Caco-2 (cell line): Measurements from ENCODE around the gene RBBP6. TPM values are rescaled to one million over a fixed set of nuclear protein-coding genes. Genes with fewer than 3 reads are reported as not detected.
"Not testable (repeated sequence)": the region's sequence is repeated elsewhere in the genome, so short reads cannot be mapped to it uniquely, and the experiment has no call there.

Experiments used
- BruUV-seq: library from RNA; stranded (reverse); fragments of 400-500 nt; replicated peaks from 2 replicates; lab custom pipeline; 2021; lab: Mats Ljungman, UMichigan
- CTCF ChIA-PET: fragments of 300-600 bp; sonication (Branson Sonifier 250); formaldehyde crosslinking; loops from one replicate; lab custom pipeline; 2022; ENCODE audit warnings: antibody characterized with exemption; lab: Charles Lee
- POLR2A ChIA-PET: fragments of 300-600 bp; sonication (Branson Sonifier 250); formaldehyde crosslinking; loops from one replicate; lab custom pipeline; 2022; ENCODE audit warnings: antibody characterized with exemption; lab: Charles Lee
- DNase-seq, 2 experiments: peaks; one replicate each; pipeline versions ENCODE4 v3.0.0 to v3.0.0-alpha.2; 2020 to 2022
- H3K27me3 ChIP-seq: replicated peaks from 2 replicates; pipeline ENCODE4 v1.6.0; 2011; ENCODE audit warnings: low read length; ENCODE audit not compliant: control insufficient read depth, insufficient read depth
- H3K36me3 ChIP-seq: 2 replicates; pipeline ENCODE4 v1.5.1; 2011; ENCODE audit warnings: low read length; ENCODE audit not compliant: control insufficient read depth, insufficient read depth
- H3K4me1 ChIP-seq: fragments of 250-450 bp; sonication (Bioruptor Pico); 2 replicates; pipeline ENCODE4 v1.5.1; 2020; ENCODE audit warnings: mild to moderate bottlenecking
- H3K4me3 ChIP-seq: 2 replicates; pipeline ENCODE4 v1.5.1; 2011; ENCODE audit warnings: low read depth, mild to moderate bottlenecking, control low read depth, low read length
- H3K9me3 ChIP-seq: fragments of 250-450 bp; sonication (Bioruptor Pico); 2 replicates; pipeline ENCODE4 v1.5.1; 2020; ENCODE audit warnings: mild to moderate bottlenecking, moderate library complexity
- H3K27ac Mint-ChIP-seq: one replicate; pipeline ENCODE4 v1.8.0; 2022; ENCODE audit warnings: mixed read lengths; ENCODE audit not compliant: unreplicated experiment
- H3K27me3 Mint-ChIP-seq: one replicate; pipeline ENCODE4 v1.8.0; 2022; ENCODE audit warnings: mixed read lengths; ENCODE audit not compliant: insufficient read depth, unreplicated experiment
- H3K36me3 Mint-ChIP-seq: one replicate; pipeline ENCODE4 v1.8.0; 2022; ENCODE audit warnings: mild to moderate bottlenecking, mixed read lengths; ENCODE audit not compliant: insufficient read depth, unreplicated experiment
- H3K4me1 Mint-ChIP-seq: one replicate; pipeline ENCODE4 v1.8.0; 2022; ENCODE audit warnings: low read depth, mixed read lengths; ENCODE audit not compliant: unreplicated experiment
- H3K4me3 Mint-ChIP-seq: one replicate; pipeline ENCODE4 v1.8.0; 2022; ENCODE audit warnings: mild to moderate bottlenecking, moderate library complexity, mixed read lengths; ENCODE audit not compliant: unreplicated experiment
- H3K9me3 Mint-ChIP-seq: one replicate; pipeline ENCODE4 v1.8.0; 2022; ENCODE audit warnings: mixed read lengths; ENCODE audit not compliant: unreplicated experiment
- intact Hi-C: fragments of 100-400 bp; cut with micrococcal nuclease; formaldehyde crosslinking; loops from one replicate; pipeline ENCODE4 v1.10.0; 2022; ENCODE audit not compliant: unreplicated experiment
- total RNA-seq: library from RNA; stranded (reverse); gene quantifications from 2 replicates; pipeline ENCODE4 v1.2.3, GENCODE V29; 2022
- TF ChIP-seq, protein P1 (sequence below), 2 experiments: fragments of 200-600 bp in 1 of 2; IDR thresholded peaks; 1 replicate in 1 of 2; 2 replicates in 1 of 2; pipeline versions ENCODE4 v1.5.1 to v1.8.0; 2011 to 2022; ENCODE audit warnings: antibody characterized with exemption in 1 of 2, control low read depth in 1 of 2, inconsistent platforms in 1 of 2, low read depth in 1 of 2, low read length in 1 of 2, mild to moderate bottlenecking in 1 of 2, moderate library complexity in 1 of 2; ENCODE audit not compliant: insufficient read depth in 1 of 2, severe bottlenecking in 1 of 2, unreplicated experiment in 1 of 2

The RBBP6 gene
- total RNA-seq, 1 experiment from 2014 or later, result 38.7 TPM

DNA sequence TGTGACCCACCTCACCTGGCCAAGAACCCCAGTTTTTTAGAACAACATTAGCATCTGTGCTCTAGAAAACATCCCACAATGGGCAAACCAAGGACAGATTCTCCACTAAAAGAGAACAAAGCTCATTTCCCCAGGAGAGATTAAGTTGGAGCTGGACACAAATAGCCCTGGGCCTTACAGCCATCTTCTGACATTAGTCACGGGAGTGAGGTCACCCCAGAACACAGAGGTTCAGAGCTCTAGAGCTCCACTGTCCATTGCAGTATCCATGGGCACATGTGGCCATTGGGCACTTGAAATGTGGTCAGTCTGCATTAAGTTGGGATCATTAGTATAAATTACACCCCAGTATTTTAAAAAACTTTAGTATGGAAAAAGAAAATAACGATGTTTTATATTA lies 47.6 kb upstream of the RBBP6 start:
- H3K36me3 ChIP-seq, result no peaks in the 10 kb centered on the region
- H3K27me3 Mint-ChIP-seq, result peaks cover 11% of the 10 kb centered on the region
- peaks cover 20% of the 10 kb centered on the region for H3K9me3 Mint-ChIP-seq
- intact Hi-C loops, result no loop called here
- CTCF ChIA-PET, result no interaction called here
- H3K27ac Mint-ChIP-seq, result no peak overlapping the region
- H3K4me3 Mint-ChIP-seq, result no peak overlapping the region
- no peaks in the 10 kb centered on the region for H3K36me3 Mint-ChIP-seq
- no peak overlapping the region for H3K4me3 ChIP-seq
- H3K4me1 Mint-ChIP-seq, result no peaks in the 10 kb centered on the region
- POLR2A ChIA-PET, result no interaction called here
- BruUV-seq, result no TSS peak
- H3K9me3 ChIP-seq, result no peaks in the 10 kb centered on the region
- no peaks in the 10 kb centered on the region; the same call in 1 of the 2 replicates for H3K27me3 ChIP-seq
- TF ChIP-seq, protein P1, sequence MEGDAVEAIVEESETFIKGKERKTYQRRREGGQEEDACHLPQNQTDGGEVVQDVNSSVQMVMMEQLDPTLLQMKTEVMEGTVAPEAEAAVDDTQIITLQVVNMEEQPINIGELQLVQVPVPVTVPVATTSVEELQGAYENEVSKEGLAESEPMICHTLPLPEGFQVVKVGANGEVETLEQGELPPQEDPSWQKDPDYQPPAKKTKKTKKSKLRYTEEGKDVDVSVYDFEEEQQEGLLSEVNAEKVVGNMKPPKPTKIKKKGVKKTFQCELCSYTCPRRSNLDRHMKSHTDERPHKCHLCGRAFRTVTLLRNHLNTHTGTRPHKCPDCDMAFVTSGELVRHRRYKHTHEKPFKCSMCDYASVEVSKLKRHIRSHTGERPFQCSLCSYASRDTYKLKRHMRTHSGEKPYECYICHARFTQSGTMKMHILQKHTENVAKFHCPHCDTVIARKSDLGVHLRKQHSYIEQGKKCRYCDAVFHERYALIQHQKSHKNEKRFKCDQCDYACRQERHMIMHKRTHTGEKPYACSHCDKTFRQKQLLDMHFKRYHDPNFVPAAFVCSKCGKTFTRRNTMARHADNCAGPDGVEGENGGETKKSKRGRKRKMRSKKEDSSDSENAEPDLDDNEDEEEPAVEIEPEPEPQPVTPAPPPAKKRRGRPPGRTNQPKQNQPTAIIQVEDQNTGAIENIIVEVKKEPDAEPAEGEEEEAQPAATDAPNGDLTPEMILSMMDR (IDR thresholded peaks at IDR 0.05; ENCODE audit: insufficient read depth in 1 of 2, low read depth in 1 of 2, low read length in 1 of 2, severe bottlenecking in 1 of 2, unreplicated experiment in 1 of 2), result no peak
- H3K4me1 ChIP-seq, result no peaks in the 10 kb centered on the region
- no peak for DNase-seq

DNA sequence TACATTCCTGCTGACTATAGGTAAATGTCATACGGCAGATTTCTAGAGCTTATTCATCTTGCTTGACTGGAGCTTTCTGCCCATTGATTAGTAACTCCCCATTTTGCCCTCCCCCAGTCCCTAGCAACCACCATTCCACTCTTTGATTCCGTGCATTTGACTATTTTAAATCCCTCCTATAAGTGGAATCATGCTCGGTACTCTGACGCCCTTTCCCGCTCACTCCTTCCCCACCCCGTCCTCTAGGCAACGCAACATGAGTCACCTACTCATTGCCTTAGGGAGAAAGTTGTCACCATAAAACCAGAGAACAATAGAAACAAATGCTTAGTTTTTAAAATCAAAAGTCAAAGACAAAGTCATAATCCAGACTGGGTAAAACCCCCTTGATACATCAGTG lies 45.5 kb upstream of the RBBP6 start:
- Mint-ChIP-seq H3K27me3 (peaks cover 13% of the 10 kb centered on the region), H3K36me3 (no peaks in the 10 kb centered on the region), H3K27ac (no peak overlapping the region), H3K4me1 (no peaks in the 10 kb centered on the region), H3K9me3 (peaks cover 12% of the 10 kb centered on the region), H3K4me3 (no peak overlapping the region)
- Histone ChIP-seq H3K4me1 (no peaks in the 10 kb centered on the region), H3K4me3 (no peak overlapping the region), H3K36me3 (no peaks in the 10 kb centered on the region), H3K27me3 (no peaks in the 10 kb centered on the region; the same call in 1 of the 2 replicates), H3K9me3 (no peaks in the 10 kb centered on the region)
- intact Hi-C loops, result no loop called here
- DNase-seq, result no peak
- ChIA-PET POLR2A (no interaction called here), CTCF (no interaction called here)
- TF ChIP-seq, protein P1 (IDR thresholded peaks at IDR 0.05; ENCODE audit: insufficient read depth in 1 of 2, low read depth in 1 of 2, low read length in 1 of 2, severe bottlenecking in 1 of 2, unreplicated experiment in 1 of 2), result no peak
- BruUV-seq, result no TSS peak

DNA sequence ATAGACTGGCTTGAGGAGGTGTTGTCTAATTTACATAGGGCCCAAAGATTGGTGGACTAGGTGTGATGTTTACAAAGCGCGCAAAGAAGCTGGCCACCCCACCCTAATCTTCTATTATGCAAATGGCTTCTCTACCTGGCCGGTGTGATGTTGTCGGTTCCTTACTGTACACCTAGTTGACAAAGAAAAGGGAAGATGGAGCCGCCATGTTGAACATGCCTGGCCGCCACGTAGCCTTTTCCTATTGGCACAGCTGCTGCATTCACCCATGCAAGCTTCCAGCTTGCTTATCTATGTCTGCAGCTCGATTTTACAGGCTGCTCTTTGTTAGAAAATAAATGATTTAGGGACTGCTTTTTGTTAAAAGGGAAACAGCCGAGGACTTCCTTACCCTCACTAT lies 44.2 kb upstream of the RBBP6 start:
- H3K9me3 Mint-ChIP-seq, H3K4me3 Mint-ChIP-seq, H3K4me1 Mint-ChIP-seq, DNase-seq, H3K27ac Mint-ChIP-seq, BruUV-seq, H3K4me3 ChIP-seq, H3K4me1 ChIP-seq, intact Hi-C loops, H3K27me3 Mint-ChIP-seq, H3K27me3 ChIP-seq, POLR2A ChIA-PET, H3K36me3 ChIP-seq, H3K36me3 Mint-ChIP-seq, H3K9me3 ChIP-seq: not testable (repeated sequence)
- CTCF ChIA-PET, result interaction anchor here (1.3 kb wide), 1 partner anchor 9 kb away, joined by 4 read pairs; no protein-coding TSS in a partner anchor

DNA sequence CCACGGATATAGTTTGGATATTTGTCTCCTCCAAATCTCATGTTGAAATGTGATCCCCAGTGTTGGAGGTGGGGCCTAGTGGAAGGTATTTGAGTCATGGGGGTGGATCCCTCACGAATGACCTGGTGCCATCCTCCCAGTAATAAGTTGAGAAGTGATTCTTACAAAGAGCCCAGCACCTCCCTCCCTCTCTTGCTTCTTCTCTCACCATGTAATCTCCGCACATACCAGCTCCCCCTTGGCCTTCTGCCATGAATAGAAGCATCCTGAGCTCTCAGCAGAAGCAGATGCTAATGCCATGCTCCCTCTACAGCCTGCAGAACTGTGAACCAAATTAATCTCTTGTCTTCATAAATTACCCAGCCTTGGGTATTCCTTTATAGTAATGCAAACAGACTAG lies 41.9 kb upstream of the RBBP6 start:
- Histone ChIP-seq H3K9me3 (no peaks in the 10 kb centered on the region), H3K4me3 (no peak overlapping the region), H3K27me3 (no peaks in the 10 kb centered on the region), H3K36me3 (no peaks in the 10 kb centered on the region), H3K4me1 (no peaks in the 10 kb centered on the region)
- no peak for DNase-seq
- H3K9me3 Mint-ChIP-seq, result no peaks in the 10 kb centered on the region
- intact Hi-C loops, result no loop called here
- TF ChIP-seq, protein P1 (IDR thresholded peaks at IDR 0.05; ENCODE audit: insufficient read depth in 1 of 2, low read depth in 1 of 2, low read length in 1 of 2, severe bottlenecking in 1 of 2, unreplicated experiment in 1 of 2), result no peak
- H3K27ac Mint-ChIP-seq, result no peak overlapping the region
- H3K4me3 Mint-ChIP-seq, result no peak overlapping the region
- H3K27me3 Mint-ChIP-seq, result peaks cover 5% of the 10 kb centered on the region
- H3K4me1 Mint-ChIP-seq, result no peaks in the 10 kb centered on the region
- no peaks in the 10 kb centered on the region for H3K36me3 Mint-ChIP-seq
- CTCF ChIA-PET, result no interaction called here
- POLR2A ChIA-PET, result no interaction called here
- no TSS peak for BruUV-seq
